ENCODE measurements around the gene SORCS2.

GRCh38 chr4:7677086-7677485 is 484.7 kb downstream of the SORCS2 start:
- TF ChIP-seq EZH2 (IDR thresholded peaks at IDR 0.05; ENCODE audit: borderline replicate concordance, insufficient read depth, low read depth, low read length, poor library complexity, severe bottlenecking) = no peak
- TF ChIP-seq, protein P1, sequence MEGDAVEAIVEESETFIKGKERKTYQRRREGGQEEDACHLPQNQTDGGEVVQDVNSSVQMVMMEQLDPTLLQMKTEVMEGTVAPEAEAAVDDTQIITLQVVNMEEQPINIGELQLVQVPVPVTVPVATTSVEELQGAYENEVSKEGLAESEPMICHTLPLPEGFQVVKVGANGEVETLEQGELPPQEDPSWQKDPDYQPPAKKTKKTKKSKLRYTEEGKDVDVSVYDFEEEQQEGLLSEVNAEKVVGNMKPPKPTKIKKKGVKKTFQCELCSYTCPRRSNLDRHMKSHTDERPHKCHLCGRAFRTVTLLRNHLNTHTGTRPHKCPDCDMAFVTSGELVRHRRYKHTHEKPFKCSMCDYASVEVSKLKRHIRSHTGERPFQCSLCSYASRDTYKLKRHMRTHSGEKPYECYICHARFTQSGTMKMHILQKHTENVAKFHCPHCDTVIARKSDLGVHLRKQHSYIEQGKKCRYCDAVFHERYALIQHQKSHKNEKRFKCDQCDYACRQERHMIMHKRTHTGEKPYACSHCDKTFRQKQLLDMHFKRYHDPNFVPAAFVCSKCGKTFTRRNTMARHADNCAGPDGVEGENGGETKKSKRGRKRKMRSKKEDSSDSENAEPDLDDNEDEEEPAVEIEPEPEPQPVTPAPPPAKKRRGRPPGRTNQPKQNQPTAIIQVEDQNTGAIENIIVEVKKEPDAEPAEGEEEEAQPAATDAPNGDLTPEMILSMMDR (IDR thresholded peaks at IDR 0.05) = no peak
